NCI-H2227 (cell line): ENCODE measurements around the gene EXT2.

Source experiments
- DNase-seq: peaks from one replicate; lab custom pipeline; 2025; ENCODE audit not compliant: unreplicated experiment; lab: John Stamatoyannopoulos, UW

EXT2 gene

GRCh38 chr11:44235765-44236201 is 140.3 kb downstream of the EXT2 start:
- no peak for DNase-seq

DNA sequence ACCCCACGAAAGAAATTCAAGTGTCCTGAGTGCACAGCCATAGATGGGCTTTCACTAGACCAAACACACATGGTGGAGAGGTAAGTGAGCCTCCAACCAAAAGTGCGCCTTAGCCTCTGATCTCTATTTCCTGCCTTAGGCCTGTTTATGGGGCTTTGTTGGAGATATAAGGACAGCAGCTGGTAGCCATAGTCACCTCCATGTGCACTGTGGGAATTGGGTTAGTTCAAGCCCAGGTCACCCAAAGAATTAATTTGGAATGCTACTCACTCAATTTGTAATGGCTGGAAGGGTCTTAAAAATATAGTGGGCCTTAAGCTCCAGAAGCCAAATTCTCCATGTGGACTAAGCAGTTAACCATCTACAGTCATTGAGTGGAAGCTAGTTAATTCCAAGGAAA is 140.8 kb downstream of the EXT2 start:
- DNase-seq: no peak

- no peak for DNase-seq
Observed at GRCh38 chr11:44237156-44237555, 141.7 kb downstream of the EXT2 start.

DNA sequence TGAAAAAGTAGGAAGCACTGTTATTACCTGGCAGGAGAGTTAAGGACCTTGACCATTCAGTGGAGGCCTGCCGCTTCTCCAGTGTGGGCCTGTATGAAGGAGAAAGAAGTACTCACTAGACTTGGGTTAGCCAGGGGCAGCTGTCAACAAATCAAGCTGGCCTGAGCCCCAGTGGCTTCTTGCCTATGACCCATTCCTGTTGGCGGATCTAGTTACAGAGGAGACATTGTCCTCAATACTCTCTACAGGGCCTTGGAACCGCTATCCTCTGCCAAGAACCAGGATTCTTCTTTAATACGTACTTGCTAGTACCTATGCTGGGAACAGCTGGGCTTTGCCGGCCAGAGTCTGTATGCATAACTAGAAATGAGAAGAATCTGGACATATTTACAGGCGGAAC is 146.4 kb downstream of the EXT2 start:
- no peak for DNase-seq

GRCh38 chr11:44243086-44243485 is 147.6 kb downstream of the EXT2 start:
- DNase-seq: no peak

- no peak for DNase-seq
Observed at GRCh38 chr11:44243595-44244343, 148.3 kb downstream of the EXT2 start.

DNA sequence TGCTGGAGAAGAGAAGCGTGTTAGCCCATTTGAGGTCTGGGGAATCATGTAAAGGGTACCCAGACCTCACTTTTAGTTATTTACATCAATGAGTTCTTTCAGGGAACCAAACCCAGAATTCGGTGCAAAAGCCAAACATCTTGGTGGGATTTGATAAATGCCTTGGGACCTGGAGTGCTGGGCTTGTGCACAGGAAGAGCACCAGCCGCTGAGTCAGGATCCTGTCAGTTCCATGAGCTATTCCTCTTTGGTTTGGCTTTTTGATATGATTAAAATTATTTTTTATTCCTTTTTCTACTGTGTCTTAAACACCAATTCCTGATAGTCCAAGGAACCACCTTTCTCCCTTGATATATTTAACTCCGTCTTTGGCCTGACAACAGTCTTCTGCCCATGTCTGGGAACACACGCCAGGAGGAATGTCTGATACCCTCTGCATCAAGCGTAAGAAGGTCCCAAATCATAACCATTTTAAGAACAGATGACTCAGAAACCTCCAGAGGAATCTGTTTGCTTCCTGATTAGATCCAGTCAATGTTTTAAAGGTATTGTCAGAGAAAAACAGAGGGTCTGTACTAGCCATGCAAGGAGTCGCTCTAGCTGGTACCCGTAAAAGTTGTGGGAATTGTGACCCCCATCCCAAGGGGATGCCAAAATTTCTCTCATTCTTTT is 149.3 kb downstream of the EXT2 start:
- DNase-seq: no peak

DNA sequence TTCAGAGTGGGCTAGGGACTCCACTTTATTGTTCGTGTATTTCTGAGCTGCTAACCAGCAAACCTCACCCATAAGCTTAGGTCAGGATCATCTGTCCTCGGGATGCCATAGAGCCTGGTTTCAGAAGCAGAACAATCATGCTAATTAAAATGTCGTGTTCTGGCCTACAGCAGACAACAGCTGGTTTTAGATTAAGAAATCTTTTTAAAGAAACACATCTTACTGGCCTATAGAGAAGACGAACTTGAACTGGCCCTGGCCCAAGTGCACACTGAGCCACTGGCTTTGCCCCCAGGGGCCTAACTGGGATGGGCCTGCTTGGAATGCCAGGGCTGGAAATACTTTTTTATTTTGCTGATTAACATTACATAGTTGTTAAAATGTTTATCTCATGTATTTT is 151.2 kb downstream of the EXT2 start:
- no peak for DNase-seq

DNA sequence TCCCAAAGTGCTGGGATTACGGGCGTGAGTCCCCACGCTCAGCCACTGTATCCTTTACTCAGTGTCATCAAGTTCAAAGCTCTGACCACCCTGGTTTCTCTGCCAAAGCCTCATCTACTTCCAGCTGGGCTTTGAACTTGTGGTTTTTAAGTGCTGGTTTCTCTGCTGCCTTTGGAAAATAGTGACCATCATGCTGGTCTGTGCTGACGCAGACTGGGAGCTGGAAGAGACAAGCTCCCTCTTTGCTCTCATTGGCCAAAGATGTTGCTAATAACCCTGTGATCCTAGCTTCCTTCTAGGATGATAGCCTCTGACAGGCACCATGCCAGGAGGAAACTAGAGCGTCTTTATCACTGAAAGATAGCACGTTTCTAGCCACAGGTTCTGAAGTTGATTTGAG is 152.0 kb downstream of the EXT2 start:
- no peak for DNase-seq

DNA sequence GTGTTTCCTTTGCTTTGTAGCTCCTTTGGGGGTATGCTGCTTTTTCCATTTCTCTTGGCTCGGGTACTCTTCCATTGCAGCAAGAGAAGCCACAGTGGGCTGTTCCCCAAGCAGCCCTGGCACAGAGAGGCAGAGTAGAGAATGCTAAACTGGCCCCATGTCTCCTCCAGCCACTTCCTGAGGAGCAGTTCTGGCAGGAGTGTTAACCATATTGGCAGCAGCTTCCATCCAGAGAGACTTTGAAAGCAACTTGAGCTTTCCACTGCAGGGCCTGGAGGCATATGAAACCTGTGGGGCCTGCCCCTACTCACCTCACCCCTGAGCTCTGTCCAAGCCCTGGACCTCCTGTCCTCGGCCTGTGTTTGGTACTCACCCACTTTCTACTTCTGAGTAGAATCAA is 152.6 kb downstream of the EXT2 start:
- no peak for DNase-seq

DNA sequence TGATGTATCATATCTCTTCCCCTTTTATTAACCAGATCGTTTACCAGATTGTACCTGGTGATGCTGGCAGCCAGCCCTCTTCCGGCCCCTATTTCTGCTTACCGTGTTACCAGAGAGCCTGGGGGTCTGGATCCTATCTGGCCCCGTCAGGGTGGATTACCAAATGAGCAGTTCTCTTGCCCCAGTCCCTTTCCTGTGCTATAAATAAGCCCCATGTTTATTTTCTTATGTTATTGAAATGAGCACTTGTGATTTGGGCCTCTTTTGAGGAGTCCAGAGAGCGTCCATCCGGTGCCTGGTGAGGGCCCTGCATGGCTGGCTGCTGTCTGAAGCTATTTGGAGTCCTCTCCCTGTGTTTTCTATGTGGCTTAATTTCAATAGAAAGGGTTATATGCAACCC is 154.9 kb downstream of the EXT2 start:
- DNase-seq: no peak

DNA sequence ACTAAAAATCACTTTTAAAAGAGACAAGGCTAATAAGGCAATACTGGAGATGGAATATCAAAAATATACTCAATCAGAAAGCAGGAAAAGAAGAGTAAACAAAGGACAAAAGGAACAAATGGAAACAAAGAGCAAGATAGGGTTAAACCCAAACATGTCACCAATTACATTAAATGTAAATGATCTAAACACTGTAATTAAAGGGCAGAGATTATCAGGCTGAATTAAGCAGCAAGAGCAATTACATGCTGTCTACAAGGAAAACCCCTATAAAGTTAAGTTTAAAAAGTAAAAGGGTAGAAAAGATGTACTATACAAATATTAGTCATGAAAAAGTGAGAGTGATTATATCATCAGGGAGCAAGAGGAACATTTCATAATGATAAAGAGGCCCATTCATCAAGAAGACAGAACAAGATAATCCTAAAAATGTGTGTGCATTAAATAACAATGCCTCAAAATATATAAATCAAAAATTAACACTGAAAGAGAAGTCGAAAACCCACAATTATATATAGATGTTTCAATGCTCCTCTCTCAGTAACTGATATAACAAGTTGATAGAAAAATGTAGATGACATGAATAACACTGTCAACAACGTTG is 157.6 kb downstream of the EXT2 start:
- no peak for DNase-seq

DNA sequence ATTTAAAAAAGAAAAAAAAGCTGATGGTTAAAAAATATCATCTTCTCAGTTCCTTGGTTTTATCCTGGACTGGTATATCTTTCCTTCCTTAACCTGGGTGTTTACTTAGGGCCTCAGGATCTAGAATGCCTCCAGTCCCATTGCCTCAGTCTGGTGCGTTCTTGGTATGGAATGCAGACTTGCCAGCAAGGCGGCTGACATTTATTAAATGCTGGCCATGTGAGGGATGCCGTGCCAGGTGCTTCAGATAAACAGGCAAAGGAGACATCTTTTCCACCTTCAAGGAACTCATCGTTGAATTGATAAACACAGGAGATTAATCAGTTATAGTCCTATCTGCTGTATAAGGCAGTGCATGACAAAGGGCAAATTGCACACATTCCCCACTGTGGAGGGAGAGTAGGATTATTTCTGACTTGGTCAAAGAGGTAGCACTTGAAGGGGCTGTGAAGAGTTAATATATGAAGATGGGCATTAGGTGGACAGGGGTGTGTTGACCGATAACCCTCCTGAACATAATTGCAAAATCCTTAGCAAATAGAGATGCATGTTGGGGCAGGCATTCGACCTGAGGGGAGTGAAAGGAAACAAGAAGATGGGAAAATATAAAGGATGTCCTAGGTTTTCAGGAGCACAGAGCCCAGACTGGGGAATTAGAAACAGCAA is 160.1 kb downstream of the EXT2 start:
- no peak for DNase-seq

DNA sequence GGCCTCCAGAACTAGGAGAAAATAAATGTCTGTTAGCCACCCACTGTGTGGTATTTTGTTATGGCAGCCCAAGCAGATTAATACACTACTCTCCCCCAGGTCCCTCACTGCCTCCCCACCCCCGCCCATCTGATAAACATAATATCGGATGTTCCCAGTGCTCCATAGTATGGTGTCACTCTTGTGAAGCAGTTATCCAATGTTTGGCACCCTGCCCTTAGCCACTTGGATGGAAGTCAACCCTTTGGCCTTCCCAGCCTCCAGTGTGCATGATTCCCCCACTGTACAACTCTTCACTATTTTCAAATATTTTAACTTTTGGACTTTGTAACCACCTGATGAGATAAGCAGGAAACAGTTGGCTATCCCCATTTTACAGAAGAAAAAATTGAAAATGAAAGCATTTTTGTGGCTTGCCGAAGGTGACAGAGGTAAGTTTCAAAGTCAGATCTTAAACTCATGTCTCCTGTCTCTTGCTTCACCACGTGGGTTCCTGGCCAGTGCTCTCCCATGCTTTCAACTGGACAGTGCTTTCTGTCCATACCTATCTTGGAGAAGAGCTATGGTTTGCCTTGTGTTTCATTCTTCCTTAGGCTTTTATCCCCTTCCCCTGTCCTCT is 161.3 kb downstream of the EXT2 start:
- DNase-seq: no peak

DNA sequence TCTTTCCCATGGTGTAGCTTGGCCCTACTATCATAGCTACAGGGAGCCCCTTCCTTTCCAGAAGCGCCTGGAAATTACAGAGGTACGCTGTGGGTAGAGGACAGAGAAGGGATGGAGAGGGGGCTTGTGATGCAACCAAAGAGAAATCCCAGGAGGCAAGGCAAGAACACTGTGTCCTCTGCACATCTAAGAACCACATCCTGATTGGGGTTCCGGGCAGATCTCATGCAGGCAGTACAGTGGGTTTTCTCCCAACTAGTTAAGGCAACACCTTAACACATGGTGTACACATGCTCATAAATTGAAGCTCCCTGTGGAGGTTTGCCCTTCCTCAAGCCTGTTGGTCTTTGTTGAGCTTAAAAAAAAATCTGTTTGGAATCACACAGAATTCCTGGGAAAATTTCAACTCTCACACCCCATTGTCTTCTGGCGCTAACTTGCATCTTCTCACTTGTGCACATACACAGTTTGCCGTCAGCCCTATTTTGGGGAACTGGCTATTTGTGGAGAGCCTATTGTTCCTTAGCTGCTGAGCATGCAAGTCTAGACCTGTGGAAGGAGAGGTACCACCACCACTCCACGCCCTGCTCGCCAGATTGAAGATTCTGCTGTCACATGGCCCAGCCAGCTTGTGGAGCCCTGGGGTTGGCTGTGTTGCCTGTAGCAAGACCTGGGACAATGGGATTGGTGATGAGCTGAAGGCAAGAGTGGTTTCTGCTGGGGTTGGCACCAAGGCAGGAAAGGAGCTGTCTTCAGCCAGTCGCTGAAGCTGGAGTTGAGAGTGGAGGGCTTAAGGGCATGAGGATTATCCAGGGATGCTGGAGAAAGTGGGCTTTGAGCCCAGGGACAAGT is 162.1 kb downstream of the EXT2 start:
- DNase-seq: no peak

DNA sequence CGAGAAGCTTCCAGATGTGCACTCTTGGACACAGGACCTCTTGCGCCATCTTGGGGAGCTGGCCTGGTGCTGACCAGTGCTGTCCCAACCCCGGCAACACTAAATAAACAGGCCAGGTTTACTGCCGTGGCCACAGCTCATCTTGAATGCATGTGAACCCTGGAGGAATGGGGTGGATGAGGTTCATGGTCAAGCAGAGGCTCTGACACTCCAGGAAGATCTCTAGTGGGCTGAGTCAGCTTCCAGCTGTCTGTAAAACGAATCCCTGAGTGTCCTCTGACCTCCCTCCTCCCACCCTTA is 162.7 kb downstream of the EXT2 start:
- DNase-seq: no peak

GRCh38 chr11:44258839-44259420 is 163.5 kb downstream of the EXT2 start:
- DNase-seq: no peak

DNA sequence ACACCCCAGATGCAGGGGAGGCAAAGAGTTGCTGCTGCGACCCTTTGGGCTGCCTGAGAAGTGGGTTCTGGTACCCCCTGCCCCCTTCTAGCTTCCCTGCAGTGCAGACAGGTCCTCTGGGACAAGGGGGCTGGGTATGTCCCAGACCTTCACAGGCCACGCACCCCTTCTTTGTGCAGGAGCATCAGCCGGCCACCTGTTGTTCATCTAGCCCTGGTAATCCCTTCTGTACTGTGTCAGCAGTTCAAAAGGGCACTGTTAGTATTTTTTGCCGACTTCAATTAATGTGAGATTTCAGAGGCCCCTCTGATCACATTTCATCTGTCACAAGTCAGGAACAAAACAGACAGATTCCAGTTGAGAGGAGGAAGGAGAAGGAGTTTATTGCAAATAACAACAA is 164.6 kb downstream of the EXT2 start:
- no peak for DNase-seq

DNA sequence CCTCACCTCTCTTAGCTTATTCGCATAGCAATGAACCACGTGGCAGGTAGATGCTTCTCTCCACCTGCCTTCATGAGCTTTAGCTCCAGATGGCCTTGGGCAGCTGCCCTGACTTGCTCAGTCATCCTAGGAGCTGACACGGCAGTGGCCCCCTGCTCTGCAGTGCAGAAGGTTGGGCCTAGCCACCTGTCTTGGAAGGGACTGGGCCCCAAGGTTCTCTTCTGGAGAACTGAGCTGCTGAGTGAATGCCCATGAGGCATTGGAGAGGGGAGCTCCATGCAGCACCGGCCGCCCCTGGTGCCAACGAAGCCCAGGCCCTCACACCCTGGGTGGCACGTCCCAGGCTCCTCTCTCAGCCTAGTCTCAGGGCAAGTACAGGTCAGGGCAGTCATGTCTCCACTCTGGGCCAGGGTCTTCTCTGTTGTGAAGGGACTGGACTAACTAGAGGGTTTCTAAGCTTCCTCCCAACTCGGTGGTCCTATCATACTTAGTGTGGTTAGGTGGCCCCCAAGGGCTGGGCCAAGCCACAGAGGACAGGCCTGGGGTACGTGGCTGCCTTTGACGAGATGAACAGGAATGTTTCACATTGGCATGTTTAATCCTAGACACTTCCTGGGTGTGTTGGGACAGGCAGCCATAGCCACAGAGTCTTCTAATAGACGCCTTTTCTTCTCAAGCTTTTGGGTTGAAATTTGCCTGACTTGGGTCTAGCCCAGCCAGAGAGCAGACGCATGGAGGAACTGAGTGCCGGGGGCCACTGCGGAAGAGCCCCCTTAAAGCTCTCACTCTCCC is 166.5 kb downstream of the EXT2 start:
- no peak for DNase-seq
